GM12892 (cell line): ENCODE measurements around the gene ZNF534.

Experiments
- POLR2A ChIP-seq: IDR thresholded peaks from 2 replicates; pipeline ENCODE4 v1.6.1; 2011; ENCODE audit warnings: low read depth, low read length, control low read depth
- TAF1 ChIP-seq: IDR thresholded peaks from 2 replicates; pipeline ENCODE4 v1.6.1; 2011; ENCODE audit warnings: low read depth, mild to moderate bottlenecking, control low read depth, low read length, borderline replicate concordance

DNA sequence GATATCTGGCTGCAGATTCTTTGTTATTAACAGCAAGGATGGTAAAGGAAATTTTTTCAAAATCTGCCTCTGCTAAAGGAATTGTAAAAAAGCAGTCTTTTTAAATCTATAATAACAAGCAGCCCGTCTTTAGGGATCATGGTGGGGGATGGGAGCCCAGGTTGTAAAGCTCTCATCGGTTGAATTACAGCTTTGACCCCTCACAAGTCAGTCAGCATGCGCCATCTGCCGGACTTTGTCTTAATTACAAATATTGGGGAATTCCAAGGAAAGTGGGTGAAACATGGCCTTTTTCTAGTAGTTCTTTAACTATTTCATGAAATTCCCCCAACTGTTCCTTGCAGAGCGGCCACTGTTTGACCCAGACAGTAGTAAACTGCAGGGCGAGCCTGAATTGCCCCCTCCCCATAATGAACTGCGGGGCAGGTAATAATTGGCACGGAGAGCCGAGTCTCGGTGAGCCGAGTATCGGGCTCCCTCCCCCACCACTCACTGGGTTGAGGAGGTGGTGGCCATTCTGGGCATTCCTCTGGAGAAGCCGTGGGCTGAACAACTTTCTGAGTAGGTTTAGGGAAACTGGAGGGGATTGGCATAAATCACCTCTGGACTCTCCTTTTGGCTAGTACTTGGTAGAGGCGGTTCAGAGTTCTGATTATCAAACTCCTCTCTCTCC, 36.0 kb downstream of the ZNF534 start:
- TF ChIP-seq POLR2A (no peak), TAF1 (no peak)
